ENCODE data around the gene GCG. TPM values are rescaled to one million over a fixed set of nuclear protein-coding genes. Genes with fewer than 3 reads are reported as not detected.

Gene GCG
- total RNA-seq, 2 experiments from 2014 or later, result not detected

- no peak overlapping the region for H3K27ac ChIP-seq (ENCODE audit: low read depth, low read length, poor library complexity, severe bottlenecking)
- BruUV-seq (replicated peaks), result no TSS peak
- intact Hi-C loops (cut with micrococcal nuclease; ENCODE audit: unreplicated experiment), result no loop called here
- ChIA-PET POLR2A (interaction anchor here (0.8 kb wide), 1 partner anchor 20 kb away, joined by 3 read pairs; no protein-coding TSS in a partner anchor), CTCF (ENCODE audit: unreplicated experiment) (no interaction called here)
- no peak overlapping the region for H3K4me2 ChIP-seq (ENCODE audit: low read length)
- H4K20me1 ChIP-seq (ENCODE audit: insufficient read depth, low read length), result no peaks in the 10 kb centered on the region
- no peaks in the 10 kb centered on the region for H3K79me2 ChIP-seq (ENCODE audit: insufficient read depth, low read depth, low read length)
- H3K36me3 ChIP-seq (ENCODE audit: insufficient read depth, low read length), result no peaks in the 10 kb centered on the region
- H3K4me1 ChIP-seq (ENCODE audit: insufficient read depth, low read length, poor library complexity, severe bottlenecking), result no peaks in the 10 kb centered on the region
- H2AFZ ChIP-seq (ENCODE audit: low read length), result no peak overlapping the region
- DNase-seq (ENCODE audit: low spot score), result no peak
- no peak for TF ChIP-seq EZH2phosphoT487 (IDR thresholded peaks at IDR 0.05; ENCODE audit: borderline replicate concordance, low read depth, low read length)
- TF ChIP-seq, protein P1, sequence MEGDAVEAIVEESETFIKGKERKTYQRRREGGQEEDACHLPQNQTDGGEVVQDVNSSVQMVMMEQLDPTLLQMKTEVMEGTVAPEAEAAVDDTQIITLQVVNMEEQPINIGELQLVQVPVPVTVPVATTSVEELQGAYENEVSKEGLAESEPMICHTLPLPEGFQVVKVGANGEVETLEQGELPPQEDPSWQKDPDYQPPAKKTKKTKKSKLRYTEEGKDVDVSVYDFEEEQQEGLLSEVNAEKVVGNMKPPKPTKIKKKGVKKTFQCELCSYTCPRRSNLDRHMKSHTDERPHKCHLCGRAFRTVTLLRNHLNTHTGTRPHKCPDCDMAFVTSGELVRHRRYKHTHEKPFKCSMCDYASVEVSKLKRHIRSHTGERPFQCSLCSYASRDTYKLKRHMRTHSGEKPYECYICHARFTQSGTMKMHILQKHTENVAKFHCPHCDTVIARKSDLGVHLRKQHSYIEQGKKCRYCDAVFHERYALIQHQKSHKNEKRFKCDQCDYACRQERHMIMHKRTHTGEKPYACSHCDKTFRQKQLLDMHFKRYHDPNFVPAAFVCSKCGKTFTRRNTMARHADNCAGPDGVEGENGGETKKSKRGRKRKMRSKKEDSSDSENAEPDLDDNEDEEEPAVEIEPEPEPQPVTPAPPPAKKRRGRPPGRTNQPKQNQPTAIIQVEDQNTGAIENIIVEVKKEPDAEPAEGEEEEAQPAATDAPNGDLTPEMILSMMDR (conservative IDR thresholded peaks at IDR 0.05; ENCODE audit: low read length), result no peak
- no peaks in the 10 kb centered on the region for H3K9me2 ChIP-seq (ENCODE audit: insufficient read depth, low read length)
- no peaks in the 10 kb centered on the region for H3K9me3 ChIP-seq (ENCODE audit: low read length)
- no peak overlapping the region for H3K4me3 ChIP-seq (ENCODE audit: low read depth, low read length, poor library complexity, severe bottlenecking)
These were observed 45.9 kb downstream of the GCG start for GRCh38 chr2:162106146-162106551.

- Histone ChIP-seq H3K4me1 (ENCODE audit: insufficient read depth, low read length, poor library complexity, severe bottlenecking) (no peaks in the 10 kb centered on the region), H2AFZ (ENCODE audit: low read length) (no peak overlapping the region), H3K79me2 (ENCODE audit: insufficient read depth, low read depth, low read length) (no peaks in the 10 kb centered on the region), H3K4me3 (ENCODE audit: low read depth, low read length, poor library complexity, severe bottlenecking) (no peak overlapping the region), H3K4me2 (ENCODE audit: low read length) (no peak overlapping the region), H3K36me3 (ENCODE audit: insufficient read depth, low read length) (no peaks in the 10 kb centered on the region), H4K20me1 (ENCODE audit: insufficient read depth, low read length) (no peaks in the 10 kb centered on the region), H3K27ac (ENCODE audit: low read depth, low read length, poor library complexity, severe bottlenecking) (no peak overlapping the region), H3K9me3 (ENCODE audit: low read length) (no peaks in the 10 kb centered on the region), H3K9me2 (ENCODE audit: insufficient read depth, low read length) (no peaks in the 10 kb centered on the region)
- DNase-seq (ENCODE audit: low spot score), result no peak
- CTCF ChIA-PET (ENCODE audit: unreplicated experiment), result no interaction called here
- intact Hi-C loops (cut with micrococcal nuclease; ENCODE audit: unreplicated experiment), result no loop called here
- TF ChIP-seq, protein P1 (conservative IDR thresholded peaks at IDR 0.05; ENCODE audit: low read length), result no peak
- no peak for TF ChIP-seq EZH2phosphoT487 (IDR thresholded peaks at IDR 0.05; ENCODE audit: borderline replicate concordance, low read depth, low read length)
- BruUV-seq (replicated peaks), result no TSS peak
- POLR2A ChIA-PET, result no interaction called here
These were observed 48.5 kb downstream of the GCG start for GRCh38 chr2:162103443-162104009.

- Histone ChIP-seq H4K20me1 (ENCODE audit: insufficient read depth, low read length) (no peaks in the 10 kb centered on the region), H3K27ac (ENCODE audit: low read depth, low read length, poor library complexity, severe bottlenecking) (no peak overlapping the region), H3K9me2 (ENCODE audit: insufficient read depth, low read length) (no peaks in the 10 kb centered on the region), H3K9me3 (ENCODE audit: low read length) (no peaks in the 10 kb centered on the region), H3K4me1 (ENCODE audit: insufficient read depth, low read length, poor library complexity, severe bottlenecking) (no peaks in the 10 kb centered on the region), H2AFZ (ENCODE audit: low read length) (no peak overlapping the region), H3K4me3 (ENCODE audit: low read depth, low read length, poor library complexity, severe bottlenecking) (no peak overlapping the region), H3K36me3 (ENCODE audit: insufficient read depth, low read length) (no peaks in the 10 kb centered on the region), H3K4me2 (ENCODE audit: low read length) (no peak overlapping the region), H3K79me2 (ENCODE audit: insufficient read depth, low read depth, low read length) (no peaks in the 10 kb centered on the region)
- no peak for DNase-seq (ENCODE audit: low spot score)
- ChIA-PET POLR2A (no interaction called here), CTCF (ENCODE audit: unreplicated experiment) (no interaction called here)
- intact Hi-C loops (cut with micrococcal nuclease; ENCODE audit: unreplicated experiment), result no loop called here
- TF ChIP-seq, protein P1 (conservative IDR thresholded peaks at IDR 0.05; ENCODE audit: low read length), result no peak
- no peak for TF ChIP-seq EZH2phosphoT487 (IDR thresholded peaks at IDR 0.05; ENCODE audit: borderline replicate concordance, low read depth, low read length)
- BruUV-seq (replicated peaks), result no TSS peak
These were observed 51.5 kb downstream of the GCG start for GRCh38 chr2:162100579-162100978.

All from OCI-LY7 (cell line).